Aorta (tissue), 5 donors: ENCODE results near the gene CREB3L2. TPM values are rescaled to one million over a fixed set of nuclear protein-coding genes. Genes with fewer than 3 reads are reported as not detected.
"Not testable (repeated sequence)": the region's sequence is repeated elsewhere in the genome, so short reads cannot be mapped to it uniquely, and the experiment has no call there.

Source experiments
- ATAC-seq: fragments of 200-7000 bp; cut with Tn5 transposase; one replicate; pipeline ENCODE4 v1.9.1; 2022; ENCODE audit warnings: moderate library complexity; ENCODE audit not compliant: low FRiP score
- DNase-seq, 2 donors: peaks; one replicate each; pipeline ENCODE4 v3.0.0-alpha.2; 2020
- H3K27ac ChIP-seq, 2 donors: one replicate each; pipeline ENCODE4 v1.5.1; 2013; ENCODE audit warnings: low read length in 2 of 2, mild to moderate bottlenecking in 2 of 2, moderate library complexity in 2 of 2, control low read depth in 1 of 2, inconsistent platforms in 1 of 2, low read depth in 1 of 2
- H3K27me3 ChIP-seq, 2 donors: one replicate each; pipeline ENCODE4 v1.6.1; 2013; ENCODE audit warnings: control low read depth in 1 of 2, low read length in 1 of 2, mild to moderate bottlenecking in 1 of 2, moderate library complexity in 1 of 2; ENCODE audit not compliant: insufficient read depth in 2 of 2, control insufficient read depth in 1 of 2
- H3K36me3 ChIP-seq, 2 donors: one replicate each; pipeline ENCODE4 v1.6.1; 2013; ENCODE audit warnings: control low read depth in 1 of 2, low read length in 1 of 2, mild to moderate bottlenecking in 1 of 2; ENCODE audit not compliant: insufficient read depth in 2 of 2, control insufficient read depth in 1 of 2
- H3K4me1 ChIP-seq, 2 donors: one replicate each; pipeline ENCODE4 v1.6.1; 2013; ENCODE audit warnings: low read length in 2 of 2, control low read depth in 1 of 2, mild to moderate bottlenecking in 1 of 2, moderate library complexity in 1 of 2; ENCODE audit not compliant: insufficient read depth in 2 of 2, control insufficient read depth in 1 of 2
- H3K4me3 ChIP-seq, 2 donors: one replicate each; pipeline ENCODE4 v1.5.1; 2013; ENCODE audit warnings: low read length in 2 of 2, control low read depth in 1 of 2, mild to moderate bottlenecking in 1 of 2
- H3K9me3 ChIP-seq: one replicate; pipeline ENCODE4 v1.6.1; 2013; ENCODE audit warnings: mild to moderate bottlenecking, low read length; ENCODE audit not compliant: control insufficient read depth
- WGBS, 2 donors: extraction: QIAGEN DNeasy Blood & Tissue Kit; methylation state at CpG; one replicate each; pipeline ENCODE4 v1.1.7; 2013; 5-methylcytosine and 5-hydroxymethylcytosine counted together
- intact Hi-C, 2 donors: fragments of 100-400 bp; cut with DNase I; formaldehyde crosslinking; loops; one replicate each; pipeline versions ENCODE4 v1.14.2 to v1.15.0; 2022
- polyA plus RNA-seq, 2 donors: library from polyadenylated mRNA; stranded (reverse); fragments of 200-250 nt; gene quantifications; one replicate each; pipeline ENCODE4 v1.2.3, GENCODE V29; 2013
- total RNA-seq, 2 donors: library from RNA; stranded (reverse); fragmentation: NEBNext Ultra II Directional; extraction: Animal tissue kit (Norgen Biotek cat#: 25700); gene quantifications; one replicate each; pipeline ENCODE4 v1.2.1, GENCODE V29; 2021
- donor health status: healthy with polysubstance abuse.
- donor health status: Bipolar disorder and iron deficiency.
- donor health status: DM: no; HTN: no; CAD: no.
- donor health status: DM: no; HTN: no; CAD: no.
- donor health status: DM: yes; HTN: yes; CAD: no.

Gene CREB3L2
- total and polyA plus RNA-seq, 4 donors: 10.6 to 165 (median 73.7) TPM

GRCh38 chr7:137982394-137982793, 19.5 kb downstream of the CREB3L2 start:
- H3K27me3 ChIP-seq: not testable (repeated sequence)

GRCh38 chr7:137981668-137982067, 20.2 kb downstream of the CREB3L2 start:
- peaks cover 27 to 29% of the 10 kb centered on the region in 2 donors for H3K4me1 ChIP-seq
- intact Hi-C loops: loop anchor here (5.0 kb wide), 1 partner anchor 39 kb away; no protein-coding TSS in a partner anchor
- ATAC-seq (no peak), DNase-seq (no peak)
- 0 to 5% methylated on average over 4 of the region's 4 CpGs for WGBS, 2 donors
- H3K9me3 ChIP-seq: no peaks in the 10 kb centered on the region
- H3K4me3 ChIP-seq: no peak overlapping the region
- H3K27me3 ChIP-seq: no peaks in the 10 kb centered on the region
- no peaks in the 10 kb centered on the region for H3K36me3 ChIP-seq
- peak overlapping the region; percentile 94 to 99 for H3K27ac ChIP-seq

More at GRCh38 chr7:137982394-137982793, 19.5 kb downstream of the CREB3L2 start:
- H3K36me3 ChIP-seq, ATAC-seq, DNase-seq, H3K9me3 ChIP-seq, H3K4me3 ChIP-seq: not testable (repeated sequence)
- Histone ChIP-seq H3K27ac (peak overlapping the region; percentile 84 to 94), H3K4me1 (peaks cover 26 to 29% of the 10 kb centered on the region in 2 donors)
- 66 to 74% methylated on average over 6 of the region's 6 CpGs for WGBS, 2 donors
- intact Hi-C loops: loop anchor here (5.0 kb wide), 1 partner anchor 40 kb away; no protein-coding TSS in a partner anchor

DNA sequence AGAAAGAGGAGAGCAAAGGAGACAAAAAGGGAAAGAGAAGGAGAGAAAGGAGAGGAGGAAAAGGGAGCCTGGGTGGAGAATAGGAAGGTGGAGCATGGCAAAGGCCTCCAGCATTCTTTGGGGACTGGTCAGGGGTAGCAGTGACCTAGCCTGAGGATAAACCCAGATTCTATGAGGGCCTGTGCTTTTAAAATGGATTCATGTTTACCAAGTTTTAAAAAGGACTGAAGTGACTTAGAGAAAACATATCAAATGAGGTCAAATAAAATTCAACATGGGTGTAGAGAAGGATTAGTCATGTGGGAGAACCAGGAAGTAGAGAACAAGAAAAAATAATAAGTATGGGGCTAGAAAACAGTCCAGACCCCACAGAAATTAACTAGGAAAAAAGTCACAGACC, 20.7 kb downstream of the CREB3L2 start:
- Histone ChIP-seq H3K27ac (peak overlapping the region; percentile 94 to 99), H3K36me3 (no peaks in the 10 kb centered on the region), H3K27me3 (no peaks in the 10 kb centered on the region), H3K9me3 (no peaks in the 10 kb centered on the region), H3K4me1 (peaks cover 25 to 27% of the 10 kb centered on the region in 2 donors), H3K4me3 (no peak overlapping the region)
- DNase-seq (no peak), ATAC-seq (no peak)
- intact Hi-C loops: loop anchor here (5.0 kb wide), 1 partner anchor 39 kb away; no protein-coding TSS in a partner anchor

DNA sequence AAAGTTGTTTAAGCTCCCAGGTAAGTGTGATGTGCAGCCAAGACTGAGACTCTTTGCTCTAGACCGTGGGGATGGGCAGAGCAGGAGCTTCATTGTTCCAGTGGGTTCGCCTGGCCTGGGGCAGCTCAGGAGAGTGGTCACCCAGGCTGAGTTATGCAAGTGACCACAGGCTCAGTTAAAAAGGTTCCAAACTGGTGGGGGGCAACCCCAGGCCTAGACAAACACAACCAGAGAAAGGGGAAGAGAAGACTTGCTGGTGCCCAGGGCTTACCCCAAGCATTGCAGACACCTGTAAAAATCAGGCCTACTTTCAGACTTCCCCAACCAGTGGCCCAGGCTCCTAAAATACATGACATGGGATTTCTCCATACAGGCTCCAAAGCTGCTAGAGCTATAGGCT, 21.6 kb downstream of the CREB3L2 start:
- 76% methylated on average over 2 of the region's 2 CpGs for WGBS, 2 donors
- H3K36me3 ChIP-seq: no peaks in the 10 kb centered on the region
- DNase-seq: no peak
- no peak for ATAC-seq
- intact Hi-C loops: loop anchor here (5.0 kb wide), 1 partner anchor 38 kb away; no protein-coding TSS in a partner anchor
- H3K4me3 ChIP-seq: no peak overlapping the region
- H3K9me3 ChIP-seq: no peaks in the 10 kb centered on the region
- no peaks in the 10 kb centered on the region for H3K27me3 ChIP-seq
- H3K4me1 ChIP-seq: peaks cover 21 to 23% of the 10 kb centered on the region in 2 donors
- peak overlapping the region; percentile 94 to 99 for H3K27ac ChIP-seq

- Histone ChIP-seq H3K27me3 (no peaks in the 10 kb centered on the region), H3K27ac (peak overlapping the region; percentile 73 to 92), H3K4me1 (peaks cover 16 to 25% of the 10 kb centered on the region in 2 donors), H3K36me3 (no peaks in the 10 kb centered on the region), H3K9me3 (no peaks in the 10 kb centered on the region), H3K4me3 (no peak overlapping the region)
- peak; percentile 79 to 91 for DNase-seq
- intact Hi-C loops: loop anchor here in 1 of 2 donors (10.0 kb wide), 1 partner anchor 1756 kb away; no protein-coding TSS in a partner anchor
- 17 to 21% methylated on average over 10 of the region's 10 CpGs for WGBS, 2 donors
- ATAC-seq: peak; percentile 88
Measured at GRCh38 chr7:137978464-137979237, 23.2 kb downstream of the CREB3L2 start.

DNA sequence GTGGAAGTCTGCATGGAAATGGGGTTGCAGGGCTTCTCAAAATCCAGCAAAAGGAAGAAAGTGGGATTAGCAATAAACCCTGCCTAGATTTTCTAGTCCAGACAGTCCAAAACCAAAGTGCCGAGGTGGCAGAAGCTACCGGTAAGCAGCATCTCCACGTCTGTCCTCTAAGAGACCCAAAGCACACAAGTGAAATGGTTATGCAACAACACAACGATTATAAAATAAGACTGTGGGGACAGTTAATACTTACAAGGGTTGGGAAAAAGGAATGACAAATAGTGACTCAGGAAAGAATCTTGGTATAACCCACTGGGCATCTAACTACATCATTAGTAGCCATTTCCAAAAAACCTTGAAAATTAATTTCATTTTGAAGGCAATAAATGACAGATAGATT, 24.7 kb downstream of the CREB3L2 start:
- DNase-seq (no peak), ATAC-seq (no peak)
- H3K4me1 ChIP-seq: peaks cover 16 to 22% of the 10 kb centered on the region in 2 donors
- intact Hi-C loops: loop anchor here in 1 of 2 donors (10.0 kb wide), 1 partner anchor 1758 kb away; no protein-coding TSS in a partner anchor
- H3K27me3 ChIP-seq: no peaks in the 10 kb centered on the region
- H3K36me3 ChIP-seq: no peaks in the 10 kb centered on the region
- 46 to 53% methylated on average over 4 of the region's 4 CpGs for WGBS, 2 donors
- H3K27ac ChIP-seq: peak overlapping the region in 1 of 2 donors; percentile 89
- H3K4me3 ChIP-seq: no peak overlapping the region
- H3K9me3 ChIP-seq: no peaks in the 10 kb centered on the region

- intact Hi-C loops: loop anchor here in 1 of 2 donors (10.0 kb wide), 1 partner anchor 1758 kb away; no protein-coding TSS in a partner anchor
- Histone ChIP-seq H3K27ac (peak overlapping the region; percentile 45 to 89), H3K4me3 (no peak overlapping the region), H3K27me3 (no peaks in the 10 kb centered on the region), H3K9me3 (no peaks in the 10 kb centered on the region), H3K36me3 (no peaks in the 10 kb centered on the region), H3K4me1 (peaks cover 16 to 20% of the 10 kb centered on the region in 2 donors)
- ATAC-seq (no peak), DNase-seq (no peak)
- 28 to 36% methylated on average over 5 of the region's 5 CpGs for WGBS, 2 donors
Measured at GRCh38 chr7:137976696-137977095, 25.2 kb downstream of the CREB3L2 start.

DNA sequence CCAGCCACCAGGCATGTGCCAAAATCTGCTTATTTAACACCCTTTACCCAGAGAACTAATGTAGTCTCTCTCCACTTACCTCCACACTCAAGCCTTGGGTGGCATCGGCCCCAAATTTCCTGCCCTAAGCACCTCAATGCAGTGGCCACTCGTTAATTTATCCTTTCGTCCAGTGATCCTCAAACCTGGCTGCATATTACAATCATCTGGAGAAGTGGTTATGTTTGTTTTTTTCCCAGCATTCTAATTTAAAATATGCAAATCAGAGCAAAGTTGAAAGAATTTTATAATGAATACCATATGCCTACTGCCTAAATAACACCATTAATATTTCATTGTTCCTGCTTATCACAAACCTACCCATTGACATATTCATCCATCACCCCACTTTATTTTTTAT, 25.7 kb downstream of the CREB3L2 start:
- no peaks in the 10 kb centered on the region for H3K9me3 ChIP-seq
- no peaks in the 10 kb centered on the region for H3K27me3 ChIP-seq
- intact Hi-C loops: loop anchor here in 1 of 2 donors (10.0 kb wide), 1 partner anchor 1759 kb away; no protein-coding TSS in a partner anchor
- H3K27ac ChIP-seq: peak overlapping the region; percentile 79 to 93
- DNase-seq (no peak), ATAC-seq (no peak)
- 58 to 59% methylated on average over 3 of the region's 3 CpGs for WGBS, 2 donors
- H3K4me3 ChIP-seq: no peak overlapping the region
- H3K4me1 ChIP-seq: peaks cover 14 to 20% of the 10 kb centered on the region in 2 donors
- no peaks in the 10 kb centered on the region for H3K36me3 ChIP-seq
